ENCODE data around the gene SNX2.
"Not testable (repeated sequence)": the region's sequence is repeated elsewhere in the genome, so short reads cannot be mapped to it uniquely, and the experiment has no call there.

The SNX2 gene

DNA sequence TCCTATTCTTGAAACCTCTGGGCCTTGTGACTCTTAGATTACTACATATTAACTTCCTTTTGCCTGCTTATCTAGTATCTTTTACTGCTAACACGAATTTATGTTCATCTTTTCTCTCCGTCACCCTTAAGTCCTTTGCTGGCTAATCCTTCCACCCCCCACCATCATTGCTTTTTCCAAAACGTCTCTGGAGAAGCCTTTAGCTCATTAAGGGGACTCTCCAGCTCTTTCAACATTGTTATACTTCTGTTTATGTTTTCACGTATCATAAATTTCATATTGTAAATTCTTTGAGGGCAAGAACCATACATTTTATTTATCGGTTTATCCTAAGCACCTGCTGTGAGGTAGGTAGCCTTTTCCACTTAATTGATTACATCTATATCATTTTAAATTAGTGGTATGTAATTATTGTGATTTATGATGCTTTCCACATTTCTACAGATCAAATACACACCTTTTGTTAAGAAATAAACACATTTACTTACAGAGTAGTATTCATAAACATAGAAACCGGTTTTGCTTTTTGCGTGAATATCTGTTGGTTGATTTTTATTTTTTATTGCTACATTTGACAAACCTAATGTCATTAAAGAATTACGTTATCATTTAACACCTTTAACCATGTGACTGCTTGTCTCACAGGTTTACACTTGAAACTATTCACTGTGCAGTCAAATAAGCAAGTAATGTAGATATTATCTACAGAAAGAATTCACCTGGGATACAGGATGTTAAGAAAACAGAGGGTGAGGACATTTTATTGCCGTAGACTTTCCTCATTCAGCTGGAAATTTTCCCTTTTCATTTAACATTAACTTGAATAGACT, 15.4 kb upstream of the SNX2 start:
- Mint-ChIP-seq H3K27ac (peak overlapping the region in 1 of 2 donors; percentile 1), H3K4me1 (peaks cover 14% of the 10 kb centered on the region), H3K9me3 (no peaks in the 10 kb centered on the region), H3K4me3 (no peak overlapping the region), H3K27me3 (no peaks in the 10 kb centered on the region)
- ATAC-seq, result no peak
- DNase-seq, result no peak

DNA sequence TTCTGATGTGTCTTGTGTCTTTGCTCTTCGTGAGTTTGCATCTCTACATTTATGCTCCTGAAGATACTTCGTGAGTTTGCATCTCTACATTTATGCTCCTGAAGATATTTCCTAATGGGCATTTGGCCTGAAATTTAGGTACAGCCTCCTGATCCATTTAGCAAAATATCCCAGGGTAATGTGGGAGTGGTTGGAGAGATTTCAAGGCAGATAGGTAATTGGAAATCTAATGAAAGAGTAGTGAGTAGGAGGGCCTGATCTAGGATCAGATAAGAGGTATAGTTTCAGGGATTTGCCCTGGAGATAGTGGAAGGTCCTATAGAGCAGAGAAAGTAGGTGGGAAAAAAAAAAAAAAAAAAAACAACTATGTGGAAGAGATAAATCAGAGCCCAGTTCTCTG, 14.6 kb upstream of the SNX2 start:
- Mint-ChIP-seq H3K9me3 (no peaks in the 10 kb centered on the region), H3K27ac (no peak overlapping the region), H3K4me1 (peaks cover 14% of the 10 kb centered on the region), H3K27me3 (no peaks in the 10 kb centered on the region), H3K4me3 (no peak overlapping the region)
- no peak for ATAC-seq
- no peak for DNase-seq

DNA sequence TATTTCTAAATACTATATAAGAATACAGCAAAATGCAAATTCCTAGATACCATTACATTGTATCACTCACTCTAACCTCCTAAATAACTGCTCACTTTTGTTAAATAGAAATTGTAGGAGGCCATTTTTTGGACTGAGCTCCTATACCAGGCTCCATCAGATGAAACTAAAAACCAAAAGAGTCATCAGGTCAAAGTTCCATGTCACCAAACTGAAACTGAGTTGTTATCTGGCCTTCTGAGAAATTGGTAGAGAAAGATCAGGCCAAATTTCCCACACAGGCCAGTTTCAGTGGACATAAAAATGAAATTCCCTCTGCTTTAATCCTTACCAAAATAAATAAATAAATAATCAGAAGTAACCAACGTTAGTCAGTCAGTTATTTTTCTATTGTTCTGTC, 13.8 kb upstream of the SNX2 start:
- DNase-seq, result no peak
- Mint-ChIP-seq H3K9me3 (no peaks in the 10 kb centered on the region), H3K27me3 (no peaks in the 10 kb centered on the region), H3K27ac (no peak overlapping the region), H3K4me1 (peaks cover 6% of the 10 kb centered on the region), H3K4me3 (no peak overlapping the region)
- ATAC-seq, result no peak

GRCh38 chr5:122761896-122762295, 13.0 kb upstream of the SNX2 start:
- not testable (repeated sequence) for H3K27me3 Mint-ChIP-seq, H3K9me3 Mint-ChIP-seq, DNase-seq, H3K4me3 Mint-ChIP-seq, H3K27ac Mint-ChIP-seq, H3K4me1 Mint-ChIP-seq, ATAC-seq

DNA sequence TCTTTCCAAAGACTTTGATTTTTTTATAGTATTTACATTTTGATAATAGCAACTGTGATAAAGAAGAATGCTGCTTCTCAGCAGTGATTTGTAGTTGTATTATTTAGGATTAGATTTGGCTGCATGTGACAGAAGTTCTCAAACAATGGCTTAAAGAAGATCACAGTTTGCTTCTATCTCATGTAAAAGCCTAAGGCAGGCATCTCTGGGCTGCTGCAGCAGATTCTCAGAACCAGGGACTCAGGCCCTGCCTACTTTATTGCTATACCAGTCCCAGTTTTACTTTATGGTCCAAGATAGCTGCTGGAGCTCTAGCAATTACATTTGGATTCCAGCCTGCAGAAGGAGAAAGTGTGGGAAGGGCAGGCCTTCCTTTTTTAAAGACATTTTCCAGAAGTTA, 8.8 kb upstream of the SNX2 start:
- H3K4me3 Mint-ChIP-seq, result no peak overlapping the region
- ATAC-seq, result no peak
- H3K9me3 Mint-ChIP-seq, result no peaks in the 10 kb centered on the region
- no peak overlapping the region for H3K27ac Mint-ChIP-seq
- H3K27me3 Mint-ChIP-seq, result peaks cover 24% of the 10 kb centered on the region
- no peak for DNase-seq
- H3K4me1 Mint-ChIP-seq, result no peaks in the 10 kb centered on the region

GRCh38 chr5:122770477-122770876, 4.4 kb upstream of the SNX2 start:
- ATAC-seq (no peak), DNase-seq (no peak)
- no peaks in the 10 kb centered on the region for H3K4me1 Mint-ChIP-seq
- H3K9me3 Mint-ChIP-seq, result no peaks in the 10 kb centered on the region
- H3K27ac Mint-ChIP-seq, result no peak overlapping the region
- no peak overlapping the region for H3K4me3 Mint-ChIP-seq
- H3K27me3 Mint-ChIP-seq, result peaks cover 31% of the 10 kb centered on the region

DNA sequence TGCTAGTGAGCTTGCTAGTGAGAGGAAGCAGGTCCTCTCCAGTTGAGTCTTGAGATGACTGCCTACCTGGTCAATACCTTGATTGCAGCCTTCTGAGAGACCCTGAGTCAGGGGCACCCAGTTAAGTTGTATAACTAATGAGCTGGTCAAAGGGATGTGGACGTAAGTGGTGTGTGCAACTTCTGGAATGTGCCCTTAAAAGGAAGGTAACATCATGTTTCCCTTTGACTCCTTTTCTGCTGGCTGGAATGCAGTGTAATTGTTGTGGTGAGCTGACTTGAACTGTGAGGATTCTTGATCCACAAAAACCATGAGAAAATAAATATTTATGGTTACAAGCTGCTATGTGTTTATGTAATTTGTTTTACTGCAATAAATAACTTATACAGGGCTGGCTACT, 2.4 kb upstream of the SNX2 start:
- Mint-ChIP-seq H3K4me3 (no peak overlapping the region), H3K9me3 (no peaks in the 10 kb centered on the region), H3K4me1 (no peaks in the 10 kb centered on the region)

DNA sequence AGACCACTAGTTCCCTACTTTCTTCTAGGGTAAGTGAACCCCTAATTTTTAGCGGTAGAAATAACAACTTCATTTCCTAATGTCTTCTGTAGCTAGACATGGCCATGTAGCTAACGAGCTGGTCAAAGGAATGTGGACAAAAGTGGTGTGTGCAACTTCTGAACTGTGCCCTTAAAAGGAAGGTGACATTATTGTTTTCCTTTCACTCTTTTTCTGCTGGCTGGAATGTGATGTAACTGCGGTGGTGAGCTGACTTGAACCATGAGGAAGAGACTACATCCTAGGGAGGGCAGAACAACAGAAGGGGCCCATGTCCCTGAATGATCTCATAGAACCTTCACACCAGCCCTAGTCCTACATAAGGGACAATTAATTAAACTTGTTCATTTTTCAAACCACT, 1.3 kb upstream of the SNX2 start:
- Mint-ChIP-seq H3K9me3 (no peaks in the 10 kb centered on the region), H3K27ac (no peak overlapping the region), H3K27me3 (peaks cover 21% of the 10 kb centered on the region), H3K4me1 (peaks cover 11% of the 10 kb centered on the region), H3K4me3 (peak overlapping the region in 1 of 2 donors; percentile 20)
- DNase-seq, result no peak
- no peak for ATAC-seq

More for the DNA sequence above, 2.4 kb upstream of the SNX2 start:
- DNase-seq (no peak), ATAC-seq (no peak)
- Mint-ChIP-seq H3K27ac (no peak overlapping the region), H3K27me3 (peaks cover 29% of the 10 kb centered on the region)

DNA sequence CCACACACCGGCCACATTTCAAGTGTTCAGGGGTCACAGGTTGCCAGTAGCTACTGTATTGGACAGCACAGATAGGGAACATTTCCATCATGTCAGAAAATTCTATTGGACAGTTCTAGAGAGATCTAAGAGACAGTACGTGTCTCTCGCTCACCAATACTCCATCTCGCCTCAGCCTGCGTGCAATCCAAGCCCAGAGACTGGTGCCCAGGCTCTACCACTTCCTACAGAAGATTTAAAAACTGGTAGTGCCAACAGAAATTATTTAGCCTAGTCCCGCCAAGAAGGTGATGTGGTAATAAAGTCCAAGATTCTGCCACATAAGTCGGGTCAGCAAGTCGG, 390 bp upstream of the SNX2 start:
- H3K4me1 Mint-ChIP-seq, result peaks cover 19% of the 10 kb centered on the region

GRCh38 chr5:122775550-122776542, 966 bp downstream of the SNX2 start:
- Mint-ChIP-seq H3K4me3 (peak overlapping the region; percentile 95 to 99), H3K27ac (peak overlapping the region; percentile 94 to 97), H3K27me3 (peaks cover 7% of the 10 kb centered on the region), H3K9me3 (no peaks in the 10 kb centered on the region), H3K4me1 (peaks cover 19% of the 10 kb centered on the region)
- no peak for ATAC-seq
- no peak for DNase-seq

More for the DNA sequence above, 390 bp upstream of the SNX2 start:
- ATAC-seq, result peak; percentile 60
- H3K9me3 Mint-ChIP-seq, result no peaks in the 10 kb centered on the region
- H3K4me3 Mint-ChIP-seq, result peak overlapping the region; percentile 95 to 99
- no peak for DNase-seq
- H3K27ac Mint-ChIP-seq, result peak overlapping the region; percentile 62 to 90
- peaks cover 20% of the 10 kb centered on the region for H3K27me3 Mint-ChIP-seq

GRCh38 chr5:122778157-122778556, 3.3 kb downstream of the SNX2 start:
- no peak for DNase-seq
- Mint-ChIP-seq H3K4me1 (peaks cover 19% of the 10 kb centered on the region), H3K4me3 (peak overlapping the region in 1 of 2 donors; percentile 44), H3K9me3 (no peaks in the 10 kb centered on the region), H3K27me3 (no peaks in the 10 kb centered on the region), H3K27ac (peak overlapping the region in 1 of 2 donors; percentile 34)
- no peak for ATAC-seq

DNA sequence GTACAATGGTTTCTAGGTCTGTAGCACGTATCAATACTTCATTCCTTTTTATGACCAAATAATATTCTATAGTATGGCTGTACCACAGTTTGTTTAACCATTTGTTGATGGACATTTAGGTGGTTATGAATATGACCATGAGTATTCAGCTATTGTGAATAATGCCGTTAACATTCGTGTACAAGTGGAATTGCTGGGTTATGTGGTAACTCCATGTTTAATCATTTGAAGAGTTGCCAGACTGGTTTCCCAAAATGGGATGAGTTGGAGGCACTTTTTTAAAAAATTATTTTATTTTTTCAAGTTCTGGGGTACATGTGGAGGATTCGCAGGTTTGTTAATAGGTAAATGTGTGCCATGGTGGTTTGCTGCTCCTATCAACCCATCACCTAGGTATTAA, 4.6 kb downstream of the SNX2 start:
- DNase-seq (no peak), ATAC-seq (no peak)
- H3K4me3 Mint-ChIP-seq, result no peak overlapping the region
- peaks cover 25% of the 10 kb centered on the region for H3K4me1 Mint-ChIP-seq
- H3K27ac Mint-ChIP-seq, result no peak overlapping the region
- H3K9me3 Mint-ChIP-seq, result peaks cover 0 to under 1% of the 10 kb centered on the region in 2 donors
- H3K27me3 Mint-ChIP-seq, result no peaks in the 10 kb centered on the region

DNA sequence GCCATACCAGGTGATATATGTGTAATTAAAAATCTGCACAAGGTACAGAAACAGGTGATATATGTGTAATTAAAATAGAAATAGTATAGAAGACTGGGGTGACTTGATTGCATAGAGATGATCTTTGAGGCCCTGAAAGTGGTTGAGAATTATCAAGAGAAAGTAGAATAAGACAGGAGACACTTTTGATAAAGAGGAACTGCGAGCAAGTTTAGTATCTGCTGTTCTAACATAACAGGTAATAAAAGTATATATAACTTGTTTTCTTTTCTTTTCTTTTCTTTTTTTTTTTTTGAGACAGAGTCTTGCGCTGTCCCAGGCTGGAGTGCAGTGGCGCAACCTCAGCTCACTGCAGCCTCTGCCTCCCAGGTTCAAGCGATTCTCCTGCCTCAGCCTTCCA, 5.4 kb downstream of the SNX2 start:
- peaks cover 32% of the 10 kb centered on the region for H3K4me1 Mint-ChIP-seq

DNA sequence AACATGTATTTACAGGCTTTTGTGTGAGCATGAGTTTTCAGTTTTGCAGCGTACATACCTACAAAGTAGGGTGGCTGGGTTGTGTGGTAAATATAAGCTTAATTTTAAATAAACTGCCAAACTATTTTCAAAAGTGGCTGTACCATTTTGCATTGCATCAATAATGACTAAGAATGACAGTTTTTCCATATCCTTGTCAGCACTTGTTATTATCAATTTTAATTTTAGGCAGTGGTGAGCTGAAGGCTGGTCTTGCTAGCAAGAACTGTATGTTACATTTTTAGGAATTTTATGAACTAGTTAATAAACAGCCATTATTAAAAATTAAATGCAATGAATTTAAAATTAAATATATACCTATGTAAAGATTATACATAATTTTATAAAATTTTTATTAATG, 6.6 kb downstream of the SNX2 start:
- DNase-seq (no peak), ATAC-seq (no peak)
- H3K4me1 Mint-ChIP-seq, result peaks cover 32% of the 10 kb centered on the region
- no peaks in the 10 kb centered on the region for H3K27me3 Mint-ChIP-seq
- no peak overlapping the region for H3K27ac Mint-ChIP-seq
- no peak overlapping the region for H3K4me3 Mint-ChIP-seq
- peaks cover 6 to 15% of the 10 kb centered on the region in 2 donors for H3K9me3 Mint-ChIP-seq

More for the DNA sequence above, 5.4 kb downstream of the SNX2 start:
- Mint-ChIP-seq H3K4me3 (no peak overlapping the region), H3K9me3 (peaks cover 6 to 8% of the 10 kb centered on the region in 2 donors), H3K27me3 (no peaks in the 10 kb centered on the region), H3K27ac (no peak overlapping the region)
- DNase-seq (no peak), ATAC-seq (no peak)

GRCh38 chr5:122785294-122785693, 10.4 kb downstream of the SNX2 start:
- DNase-seq, result no peak
- Mint-ChIP-seq H3K27me3 (no peaks in the 10 kb centered on the region), H3K4me3 (no peak overlapping the region), H3K4me1 (peaks cover 21% of the 10 kb centered on the region), H3K9me3 (peaks cover 6 to 16% of the 10 kb centered on the region in 2 donors), H3K27ac (no peak overlapping the region)
- ATAC-seq, result no peak

- peaks cover 21% of the 10 kb centered on the region for H3K4me1 Mint-ChIP-seq
- DNase-seq (no peak), ATAC-seq (no peak)
- H3K9me3 Mint-ChIP-seq, result peaks cover 6 to 22% of the 10 kb centered on the region in 2 donors
- H3K4me3 Mint-ChIP-seq, result no peak overlapping the region
- no peak overlapping the region for H3K27ac Mint-ChIP-seq
- H3K27me3 Mint-ChIP-seq, result no peaks in the 10 kb centered on the region
These were observed 13.5 kb downstream of the SNX2 start for GRCh38 chr5:122788371-122788770.
